DMS153 treated with DMSO at 0.1 percent for 48 hours (cell line): ENCODE results near the gene OR5L2.
"Not testable (repeated sequence)": the region's sequence is repeated elsewhere in the genome, so short reads cannot be mapped to it uniquely, and the experiment has no call there.

Source experiments
- DNase-seq: peaks from one replicate; lab custom pipeline; 2025; ENCODE audit not compliant: unreplicated experiment; lab: John Stamatoyannopoulos, UW

OR5L2 gene

GRCh38 chr11:55826919-55827318 is at the start of gene OR5L2:
OR5L2 (plus strand) TSS chr11:55827219; CDS start chr11:55827219, 0 bp downstream.
- no peak for DNase-seq

GRCh38 chr11:55791606-55792005 is 35.4 kb upstream of the OR5L2 start:
- DNase-seq = no peak

GRCh38 chr11:55793321-55793720 is 33.7 kb upstream of the OR5L2 start:
- DNase-seq = no peak

GRCh38 chr11:55795256-55795655 is 31.8 kb upstream of the OR5L2 start, which contains the start of gene OR5D14:
OR5D14 (plus strand) TSS chr11:55795556; CDS start chr11:55795556, 0 bp downstream.
- DNase-seq = no peak

DNA sequence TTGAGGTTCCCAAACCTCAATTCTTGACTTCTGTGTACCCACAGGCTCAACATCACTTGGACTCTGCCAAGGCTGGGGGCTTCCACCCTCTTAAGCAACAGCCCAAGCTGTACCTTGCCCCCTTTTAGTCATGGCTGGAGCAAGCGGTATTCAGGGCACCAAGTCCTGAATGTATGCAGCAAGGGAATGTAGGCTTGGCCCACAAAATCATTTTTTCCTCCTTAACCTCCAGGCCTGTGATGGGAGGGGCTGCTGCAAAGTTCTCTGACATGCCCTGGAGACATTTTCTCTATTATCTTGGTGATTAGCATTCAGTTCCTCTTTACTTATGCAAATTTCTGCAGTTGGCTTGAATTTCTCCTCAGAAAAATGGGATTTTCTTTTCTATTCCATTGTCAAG is 20.8 kb upstream of the OR5L2 start:
- DNase-seq = no peak

GRCh38 chr11:55811067-55811466 is 16.0 kb upstream of the OR5L2 start, which contains the start of gene OR5L1:
OR5L1 (plus strand) TSS chr11:55811367; CDS start chr11:55811467, 100 bp downstream.
- no peak for DNase-seq

DNA sequence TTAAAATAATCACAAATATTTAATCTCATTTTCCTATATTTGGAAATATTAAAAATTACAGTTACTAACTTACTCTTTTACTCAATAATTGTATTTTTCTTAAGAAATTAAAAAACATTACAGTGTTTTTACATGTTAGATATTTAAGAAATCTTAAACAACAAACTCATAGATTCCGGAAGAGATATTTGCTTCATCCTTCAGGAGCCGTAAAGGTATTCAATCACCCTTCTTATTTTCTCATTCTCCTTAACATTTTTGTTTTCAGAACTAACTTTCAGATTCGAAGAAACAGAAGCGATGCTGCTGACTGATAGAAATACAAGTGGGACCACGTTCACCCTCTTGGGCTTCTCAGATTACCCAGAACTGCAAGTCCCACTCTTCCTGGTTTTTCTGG is 7.7 kb upstream of the OR5L2 start, which contains the start of gene OR5D18:
OR5D18 (plus strand) TSS at position 301 of the 400 bp plus-strand sequence; CDS start at position 301, 0 bp downstream.
- no peak for DNase-seq

DNA sequence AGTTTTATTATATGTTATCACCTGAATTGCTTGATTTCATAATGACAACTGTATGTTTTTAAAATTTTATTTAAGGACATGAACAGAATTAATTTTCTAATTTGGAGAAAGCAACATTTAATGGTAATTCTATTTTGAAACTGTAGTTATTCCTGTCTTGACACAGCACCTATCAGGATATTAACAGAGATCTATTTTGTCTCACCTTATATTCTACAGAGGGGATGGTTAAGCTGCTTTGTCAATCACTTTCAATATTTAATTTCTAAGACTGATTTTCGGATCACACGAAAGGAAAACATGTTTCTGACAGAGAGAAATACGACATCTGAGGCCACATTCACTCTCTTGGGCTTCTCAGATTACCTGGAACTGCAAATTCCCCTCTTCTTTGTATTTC is 11.4 kb downstream of the OR5L2 start, which contains the start of gene OR5D16:
OR5D16 (plus strand) TSS at position 301 of the 400 bp plus-strand sequence; CDS start at position 301, 0 bp downstream.
- DNase-seq = no peak

DNA sequence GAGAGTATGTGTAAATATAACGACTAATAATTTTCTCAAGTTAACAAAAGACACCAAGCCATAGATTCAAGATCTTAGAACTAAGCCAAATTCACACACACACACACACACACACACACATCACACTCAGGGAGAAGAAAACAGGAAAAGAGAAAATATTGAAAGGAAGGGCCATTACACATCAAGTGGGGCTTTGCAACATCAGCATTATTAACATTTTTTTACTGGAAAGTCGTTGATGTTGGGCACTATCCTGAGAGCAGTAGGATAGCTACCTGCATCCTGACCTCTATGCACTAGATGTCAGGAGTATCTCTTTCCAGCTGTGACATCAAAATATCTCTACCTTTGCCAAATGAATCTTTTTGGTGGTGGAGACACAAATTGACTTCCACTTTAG is 20.4 kb downstream of the OR5L2 start:
- DNase-seq = no peak

DNA sequence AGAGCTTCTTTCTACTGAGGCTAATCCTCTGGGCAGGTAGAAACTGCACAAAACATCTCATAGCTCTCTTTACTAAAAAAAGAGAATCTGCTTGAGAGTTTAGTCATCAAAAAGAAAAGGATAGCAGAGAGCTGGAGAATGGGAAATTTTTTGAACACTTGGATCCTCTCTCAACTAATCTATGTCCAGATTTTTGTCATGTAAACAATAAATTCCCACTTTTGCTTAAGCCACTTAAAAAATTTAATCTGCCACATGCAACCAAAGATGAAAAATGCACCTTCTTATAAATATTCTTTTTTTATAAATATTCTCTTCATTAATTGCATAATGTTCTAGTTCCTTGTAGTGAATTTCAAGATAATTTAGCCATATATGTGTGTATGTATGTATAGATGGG is 22.0 kb downstream of the OR5L2 start:
- DNase-seq = no peak

DNA sequence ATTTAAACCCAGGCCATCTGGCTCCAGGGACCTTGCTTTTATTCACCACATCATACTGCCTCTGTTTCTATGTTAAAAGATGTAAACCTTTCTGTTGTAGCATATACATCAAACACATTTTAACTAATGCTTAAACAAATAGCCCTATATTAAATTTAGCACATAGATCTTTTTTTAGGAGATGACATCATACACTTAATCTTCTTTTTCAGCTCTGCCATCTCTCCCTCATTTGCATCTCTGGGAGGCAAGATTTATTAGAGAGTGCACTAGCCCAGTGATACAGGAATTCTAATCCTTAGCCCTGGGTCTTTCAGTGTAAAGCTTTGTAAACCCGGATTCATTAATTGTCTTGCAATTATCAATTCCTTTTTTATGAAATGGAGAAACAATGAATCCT is 25.1 kb downstream of the OR5L2 start:
- DNase-seq = no peak

GRCh38 chr11:55854704-55855103 is 27.7 kb downstream of the OR5L2 start:
- DNase-seq = no peak

DNA sequence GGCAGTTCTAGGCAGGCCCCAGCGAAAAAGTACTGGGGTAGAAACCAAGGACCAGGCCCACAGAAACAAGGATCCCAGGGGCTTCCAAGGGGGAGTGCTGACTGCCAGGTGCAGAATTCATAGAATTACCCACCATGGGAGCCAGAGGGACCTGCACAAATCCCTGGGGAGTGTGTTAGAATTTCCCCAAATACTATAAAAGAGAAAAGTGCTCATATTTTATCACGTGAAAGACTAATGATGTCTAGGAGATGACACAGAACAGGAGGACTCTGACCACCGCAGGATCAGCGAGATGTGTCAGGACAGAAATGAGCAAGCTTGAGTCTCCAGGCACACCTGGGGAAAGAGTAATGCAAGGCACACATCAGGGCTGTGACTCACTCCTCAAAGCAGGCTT is 40.3 kb downstream of the OR5L2 start:
- DNase-seq = not testable (repeated sequence)

GRCh38 chr11:55872731-55873130 is 45.7 kb downstream of the OR5L2 start:
- DNase-seq = not testable (repeated sequence)

- DNase-seq = not testable (repeated sequence)
Observed at GRCh38 chr11:55873146-55873545, 46.1 kb downstream of the OR5L2 start.
